DND-41 (cell line): ENCODE results near the gene PHOX2A.

Experiments
- CTCF ChIP-seq: IDR thresholded peaks from 2 replicates; pipeline ENCODE4 v1.5.1; 2012; ENCODE audit warnings: borderline replicate concordance, low read length, moderate library complexity, mild to moderate bottlenecking; ENCODE audit not compliant: poor library complexity, severe bottlenecking; ENCODE audit errors: extremely low read depth
- EZH2 ChIP-seq: IDR thresholded peaks from 3 replicates; pipeline ENCODE4 v1.6.1; 2012; ENCODE audit warnings: borderline replicate concordance, low read depth, mild to moderate bottlenecking, moderate library complexity, low read length, inconsistent platforms; ENCODE audit not compliant: severe bottlenecking

GRCh38 chr11:72244361-72245262 lies 636 bp upstream of the PHOX2A start:
- TF ChIP-seq EZH2 (no peak), CTCF (no peak)
